ENCODE measurements around the gene CDHR4. TPM values are rescaled to one million over a fixed set of nuclear protein-coding genes. Genes with fewer than 3 reads are reported as not detected.
"Not testable (repeated sequence)": the region's sequence is repeated elsewhere in the genome, so short reads cannot be mapped to it uniquely, and the experiment has no call there.

The CDHR4 gene
- total RNA-seq, 1 donor from 2014 or later: 0.42 TPM

GRCh38 chr3:49780080-49780974, 19.3 kb downstream of the CDHR4 start:
- peaks cover 5% of the 10 kb centered on the region for H3K9me3 Mint-ChIP-seq
- peaks cover 9% of the 10 kb centered on the region for H3K4me1 Mint-ChIP-seq
- H3K27ac Mint-ChIP-seq: peak overlapping the region; percentile 61
- no peak for TF ChIP-seq CTCF (IDR thresholded peaks at IDR 0.05; ENCODE audit: unreplicated experiment)
- H3K27me3 Mint-ChIP-seq (ENCODE audit: low read depth): no peaks in the 10 kb centered on the region
- peak in 1 of 2 experiments; percentile 22 for DNase-seq (ENCODE audit: low spot score in 2 of 2, unreplicated experiment in 2 of 2)
- H3K4me3 Mint-ChIP-seq: no peak overlapping the region
- H3K36me3 Mint-ChIP-seq: peaks cover 19% of the 10 kb centered on the region

- no peak for TF ChIP-seq CTCF (IDR thresholded peaks at IDR 0.05; ENCODE audit: unreplicated experiment)
- Mint-ChIP-seq H3K36me3 (peaks cover 19% of the 10 kb centered on the region), H3K27me3 (ENCODE audit: low read depth) (no peaks in the 10 kb centered on the region), H3K4me1 (peaks cover 4% of the 10 kb centered on the region), H3K4me3 (no peak overlapping the region), H3K9me3 (peaks cover 5% of the 10 kb centered on the region), H3K27ac (peak overlapping the region; percentile 61)
- DNase-seq (ENCODE audit: low spot score in 2 of 2, unreplicated experiment in 2 of 2): no peak
These were observed 20.2 kb downstream of the CDHR4 start for GRCh38 chr3:49779358-49780079.

- DNase-seq (ENCODE audit: low spot score in 2 of 2, unreplicated experiment in 2 of 2); H3K4me1 Mint-ChIP-seq; H3K9me3 Mint-ChIP-seq; H3K4me3 Mint-ChIP-seq; H3K27ac Mint-ChIP-seq; H3K27me3 Mint-ChIP-seq (ENCODE audit: low read depth): not testable (repeated sequence)
- H3K36me3 Mint-ChIP-seq: peaks cover 14% of the 10 kb centered on the region
These were observed 23.6 kb downstream of the CDHR4 start for GRCh38 chr3:49776101-49776500.

- Mint-ChIP-seq H3K4me3 (no peak overlapping the region), H3K27ac (no peak overlapping the region), H3K4me1 (peaks cover 2% of the 10 kb centered on the region), H3K27me3 (ENCODE audit: low read depth) (no peaks in the 10 kb centered on the region), H3K36me3 (peaks cover 14% of the 10 kb centered on the region), H3K9me3 (peaks cover 5% of the 10 kb centered on the region)
- TF ChIP-seq CTCF (IDR thresholded peaks at IDR 0.05; ENCODE audit: unreplicated experiment): no peak
- DNase-seq (ENCODE audit: low spot score in 2 of 2, unreplicated experiment in 2 of 2): no peak
These were observed 24.1 kb downstream of the CDHR4 start for GRCh38 chr3:49775538-49775937.

- no peak for DNase-seq (ENCODE audit: low spot score in 2 of 2, unreplicated experiment in 2 of 2)
- no peak overlapping the region for H3K4me3 Mint-ChIP-seq
- peaks cover 7% of the 10 kb centered on the region for H3K36me3 Mint-ChIP-seq
- H3K4me1 Mint-ChIP-seq: no peaks in the 10 kb centered on the region
- H3K27me3 Mint-ChIP-seq (ENCODE audit: low read depth): no peaks in the 10 kb centered on the region
- H3K9me3 Mint-ChIP-seq: no peaks in the 10 kb centered on the region
- no peak for TF ChIP-seq CTCF (IDR thresholded peaks at IDR 0.05; ENCODE audit: unreplicated experiment)
- H3K27ac Mint-ChIP-seq: no peak overlapping the region
These were observed 27.0 kb downstream of the CDHR4 start for GRCh38 chr3:49772703-49773102.
